Stimulated activated CD8-positive, alpha-beta memory T cell treated with anti-CD3 and anti-CD28 coated beads, Interleukin-15, amount 100 ng/mL, for 48 hours (primary cell): ENCODE results near the gene ABLIM2.
A peak's percentile ranks its signal among the peaks of the same experiment; 100 is the strongest.

ENCODE experiments used
- DNase-seq, 2 donors: peaks; one replicate each; pipeline ENCODE4 v3.0.0-alpha.2; 2020; ENCODE audit warnings: low read depth in 2 of 2

ABLIM2 gene

GRCh38 chr4:8103421-8104390 lies 54.9 kb downstream of the ABLIM2 start:
- no peak for DNase-seq

- no peak for DNase-seq
Measured at GRCh38 chr4:8102831-8103230, 55.8 kb downstream of the ABLIM2 start.

GRCh38 chr4:8102076-8102355 lies 56.6 kb downstream of the ABLIM2 start:
- no peak for DNase-seq

- no peak for DNase-seq
Measured at GRCh38 chr4:8101213-8102075, 57.2 kb downstream of the ABLIM2 start.

- DNase-seq, result no peak
Measured at GRCh38 chr4:8099981-8100464, 58.6 kb downstream of the ABLIM2 start.

GRCh38 chr4:8098506-8098905 lies 60.1 kb downstream of the ABLIM2 start:
- DNase-seq, result no peak

- no peak for DNase-seq
Measured at GRCh38 chr4:8097721-8098345, 60.8 kb downstream of the ABLIM2 start.

GRCh38 chr4:8097141-8097541 lies 61.5 kb downstream of the ABLIM2 start:
- DNase-seq, result no peak

- no peak for DNase-seq
Measured at GRCh38 chr4:8096690-8097061, 61.9 kb downstream of the ABLIM2 start.

- no peak for DNase-seq
Measured at GRCh38 chr4:8095956-8096689, 62.5 kb downstream of the ABLIM2 start.

GRCh38 chr4:8093587-8094274 lies 64.9 kb downstream of the ABLIM2 start:
- no peak for DNase-seq

GRCh38 chr4:8092282-8092681 lies 66.3 kb downstream of the ABLIM2 start:
- no peak for DNase-seq

- DNase-seq, result no peak
Measured at GRCh38 chr4:8090744-8091301, 67.8 kb downstream of the ABLIM2 start.

GRCh38 chr4:8090312-8090711 lies 68.3 kb downstream of the ABLIM2 start:
- peak in 1 of 2 donors; percentile 6 for DNase-seq

GRCh38 chr4:8089862-8090261 lies 68.8 kb downstream of the ABLIM2 start:
- no peak for DNase-seq

GRCh38 chr4:8088966-8089491 lies 69.6 kb downstream of the ABLIM2 start:
- DNase-seq, result no peak

- DNase-seq, result no peak
Measured at GRCh38 chr4:8087921-8088495, 70.6 kb downstream of the ABLIM2 start.

GRCh38 chr4:8086783-8087445 lies 71.7 kb downstream of the ABLIM2 start:
- no peak for DNase-seq

GRCh38 chr4:8085491-8086117 lies 73.0 kb downstream of the ABLIM2 start:
- DNase-seq, result no peak
